DND-41 (cell line): ENCODE data around the gene TMOD3.
"Not testable (repeated sequence)": the region's sequence is repeated elsewhere in the genome, so short reads cannot be mapped to it uniquely, and the experiment has no call there.

Experiments used
- CTCF ChIP-seq: IDR thresholded peaks from 2 replicates; pipeline ENCODE4 v1.5.1; 2012; ENCODE audit warnings: borderline replicate concordance, low read length, moderate library complexity, mild to moderate bottlenecking; ENCODE audit not compliant: poor library complexity, severe bottlenecking; ENCODE audit errors: extremely low read depth
- EZH2 ChIP-seq: IDR thresholded peaks from 3 replicates; pipeline ENCODE4 v1.6.1; 2012; ENCODE audit warnings: borderline replicate concordance, low read depth, mild to moderate bottlenecking, moderate library complexity, low read length, inconsistent platforms; ENCODE audit not compliant: severe bottlenecking

- not testable (repeated sequence) for TF ChIP-seq CTCF, EZH2
These were observed 56.3 kb downstream of the TMOD3 start for GRCh38 chr15:51885758-51886157.
